Measurements from ENCODE around the gene CTNNA2.

- TF ChIP-seq CTCF (IDR thresholded peaks at IDR 0.05) (no peak), POLR2A (IDR thresholded peaks at IDR 0.05) (no peak)
Measured at GRCh38 chr2:79985145-79985544, 472.3 kb downstream of the CTNNA2 start.
